HG03280 (cell line): ENCODE data around the gene U2SURP.
"Not testable (repeated sequence)": the region's sequence is repeated elsewhere in the genome, so short reads cannot be mapped to it uniquely, and the experiment has no call there.

Source experiments
- ATAC-seq: cut with Tn5 transposase; IDR thresholded peaks from one replicate; pipeline ENCODE4 v1.9.1; 2021; ENCODE audit warnings: mild to moderate bottlenecking, moderate library complexity; ENCODE audit not compliant: unreplicated experiment

U2SURP gene

DNA sequence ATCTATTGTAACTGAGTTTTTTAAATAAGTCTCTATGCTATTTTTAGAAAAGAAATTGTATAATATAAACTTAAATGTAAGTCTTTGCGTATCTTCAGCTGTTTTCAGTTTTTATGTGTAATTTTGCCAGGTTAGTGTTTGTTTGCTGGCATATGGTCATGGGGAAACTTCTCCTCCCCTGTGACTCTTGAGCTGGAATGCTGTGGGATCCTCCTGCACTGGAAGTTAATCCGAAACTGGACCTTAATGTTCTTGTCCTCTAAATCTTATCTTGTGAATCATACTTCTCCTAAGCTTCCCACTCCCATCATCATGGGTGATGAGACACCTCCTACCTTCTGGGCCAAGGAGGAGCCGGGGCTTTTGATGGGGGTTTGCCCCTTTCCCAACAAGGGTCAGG is 65.8 kb downstream of the U2SURP start:
- ATAC-seq: no peak

- ATAC-seq: no peak
Observed at GRCh38 chr3:143068059-143068458, 66.7 kb downstream of the U2SURP start.

DNA sequence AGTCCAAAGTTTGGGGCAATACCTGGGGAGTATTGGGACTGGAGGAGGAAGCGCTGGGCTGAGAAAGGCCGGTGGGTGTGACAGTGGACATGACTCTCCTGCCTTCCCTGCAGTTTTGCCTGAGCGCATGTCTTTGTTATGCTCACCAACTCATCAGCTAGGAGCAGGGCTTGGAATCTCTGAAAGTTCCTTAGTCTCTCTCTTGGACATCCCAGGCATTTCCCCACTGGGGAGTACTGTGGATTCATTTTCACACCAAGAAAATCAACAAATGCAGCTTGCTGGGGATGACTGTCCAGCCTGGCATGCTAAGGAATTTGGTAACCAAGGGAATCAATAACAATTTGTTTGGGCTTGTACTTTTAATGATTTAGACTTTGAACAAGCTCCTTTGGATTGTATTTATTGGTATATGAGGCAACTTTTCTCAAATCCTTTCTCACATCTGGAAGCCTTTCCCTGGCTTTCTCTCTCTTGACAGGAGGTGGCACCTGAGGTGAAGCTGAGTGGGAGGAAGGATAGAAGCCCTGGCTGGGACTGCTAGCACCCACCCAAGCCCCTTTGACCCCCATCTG is 69.7 kb downstream of the U2SURP start:
- ATAC-seq: no peak

- no peak for ATAC-seq
Observed at GRCh38 chr3:143071776-143072175, 70.4 kb downstream of the U2SURP start.

GRCh38 chr3:143072298-143073020 is 71.1 kb downstream of the U2SURP start:
- not testable (repeated sequence) for ATAC-seq

GRCh38 chr3:143073541-143073940 is 72.2 kb downstream of the U2SURP start:
- ATAC-seq: not testable (repeated sequence)

DNA sequence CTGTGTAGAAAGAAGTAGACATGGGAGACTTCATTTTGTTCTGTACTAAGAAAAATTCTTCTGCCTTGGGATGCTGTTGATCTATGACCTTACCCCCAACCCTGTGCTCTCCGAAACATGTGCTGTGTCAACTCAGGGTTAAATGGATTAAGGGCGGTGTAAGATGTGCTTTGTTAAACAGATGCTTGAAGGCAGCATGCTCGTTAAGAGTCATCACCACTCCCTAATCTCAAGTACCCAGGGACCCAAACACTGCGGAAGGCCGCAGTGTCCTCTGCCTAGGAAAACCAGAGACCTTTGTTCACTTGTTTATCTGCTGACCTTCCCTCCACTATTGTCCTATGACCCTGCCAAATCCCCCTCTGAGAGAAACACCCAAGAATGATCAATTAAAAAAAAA is 72.6 kb downstream of the U2SURP start:
- ATAC-seq: not testable (repeated sequence)

DNA sequence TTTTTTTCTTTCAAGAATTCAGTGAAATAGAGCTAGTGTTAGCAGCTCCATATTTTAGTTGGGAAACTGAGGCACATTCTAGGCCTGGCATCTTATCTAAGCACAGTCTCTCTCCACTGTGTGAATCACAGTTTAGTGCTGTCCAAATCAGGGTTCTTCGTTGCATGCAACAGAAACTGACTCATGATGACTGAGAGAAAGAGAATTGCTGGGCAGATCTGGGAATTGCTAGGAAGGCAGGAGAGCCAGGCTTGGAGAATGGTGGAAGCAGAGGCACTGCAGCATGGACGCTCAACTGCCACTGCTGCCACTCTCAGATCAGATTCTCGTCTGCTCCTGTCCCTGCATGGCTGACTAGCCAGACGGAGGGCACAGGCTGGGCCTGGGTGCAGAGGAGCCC is 77.5 kb downstream of the U2SURP start:
- no peak for ATAC-seq

GRCh38 chr3:143080196-143080595 is 78.8 kb downstream of the U2SURP start:
- no peak for ATAC-seq

DNA sequence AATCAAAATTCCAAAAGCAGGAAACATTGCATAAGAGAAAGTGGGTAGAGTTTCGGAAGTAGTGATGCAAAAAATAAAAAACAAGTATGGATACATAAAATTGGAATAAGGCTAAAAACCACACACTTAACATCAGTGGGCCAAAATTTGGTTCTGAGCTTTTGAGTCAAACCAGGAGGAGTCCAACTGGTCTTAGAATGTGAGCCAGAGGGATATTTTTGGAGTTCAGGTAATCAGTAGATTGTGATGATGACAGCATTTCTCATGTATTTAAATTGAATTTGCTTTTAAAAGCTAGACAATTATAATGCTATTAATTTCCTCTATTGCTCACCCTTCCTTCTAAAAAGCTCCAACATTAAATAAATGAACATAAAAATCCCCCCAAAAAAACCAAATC is 80.0 kb downstream of the U2SURP start:
- no peak for ATAC-seq

- ATAC-seq: peak; percentile 80
Observed at GRCh38 chr3:143081844-143082778, 80.7 kb downstream of the U2SURP start.

GRCh38 chr3:143083781-143084180 is 82.4 kb downstream of the U2SURP start:
- no peak for ATAC-seq

- ATAC-seq: no peak
Observed at GRCh38 chr3:143084856-143085731, 83.7 kb downstream of the U2SURP start.

- no peak for ATAC-seq
Observed at GRCh38 chr3:143088835-143089234, 87.5 kb downstream of the U2SURP start.

DNA sequence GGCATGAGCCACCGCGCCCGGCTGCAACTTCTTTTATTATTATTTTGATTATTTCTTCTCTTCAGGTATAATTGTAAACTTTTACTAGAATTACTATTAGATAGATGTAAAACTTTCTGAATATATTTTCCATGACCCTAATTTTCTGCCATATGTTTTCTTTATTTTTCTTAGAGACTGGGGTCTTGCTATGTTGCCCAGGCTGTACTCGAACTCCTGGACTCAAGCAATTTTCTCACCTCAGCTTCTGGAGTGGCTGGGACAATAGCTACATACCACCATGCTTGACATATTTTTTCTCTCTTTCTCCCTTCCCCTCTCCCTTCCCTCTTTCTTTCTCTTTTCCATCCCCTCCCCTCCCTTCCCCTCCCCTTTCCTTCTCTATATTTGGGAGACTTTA is 88.6 kb downstream of the U2SURP start:
- ATAC-seq: no peak

- no peak for ATAC-seq
Observed at GRCh38 chr3:143090486-143090885, 89.1 kb downstream of the U2SURP start.

GRCh38 chr3:143090976-143091837 is 89.8 kb downstream of the U2SURP start:
- ATAC-seq: no peak

- ATAC-seq: no peak
Observed at GRCh38 chr3:143092191-143092590, 90.8 kb downstream of the U2SURP start.

DNA sequence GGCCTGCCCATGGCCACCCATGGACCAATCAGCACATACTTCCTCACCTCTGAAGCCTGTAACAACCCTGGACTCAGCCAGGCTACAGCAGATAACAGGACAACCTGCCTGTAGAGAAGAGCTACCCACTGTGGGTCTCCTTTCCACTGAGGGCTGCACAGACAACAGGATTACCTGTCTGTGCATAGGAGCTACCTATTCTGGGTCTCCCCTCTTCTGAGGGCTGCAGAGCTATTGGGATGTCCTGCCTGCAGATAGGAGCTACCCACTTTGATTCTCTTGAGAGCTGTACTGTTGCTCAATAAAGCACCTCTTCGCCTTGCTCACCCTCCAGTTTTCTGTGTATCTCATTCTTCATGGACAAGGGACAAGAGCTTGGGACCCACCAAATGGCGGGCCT is 94.4 kb downstream of the U2SURP start:
- ATAC-seq: no peak
